PC-3 (cell line): ENCODE data around the gene MEGF10.

Experiments
- CTCF ChIP-seq: fragments of 300-600 bp; sonication (generic); conservative IDR thresholded peaks from 2 replicates; pipeline ENCODE4 v1.5.1; 2017; ENCODE audit warnings: antibody characterized with exemption, low read depth, mild to moderate bottlenecking, low read length
- EZH2phosphoT487 ChIP-seq: fragments of 300-600 bp; sonication (generic); IDR thresholded peaks from 2 replicates; pipeline ENCODE4 v1.6.1; 2018; ENCODE audit warnings: mild to moderate bottlenecking, antibody characterized with exemption, low read length, borderline replicate concordance

GRCh38 chr5:127373858-127374491, 83.4 kb downstream of the MEGF10 start:
- no peak for TF ChIP-seq EZH2phosphoT487
- peak; percentile 53 for TF ChIP-seq CTCF
